Naive B cell (primary cell): ENCODE data around the gene COX19. TPM values are rescaled to one million over a fixed set of nuclear protein-coding genes. Genes with fewer than 3 reads are reported as not detected.
A peak's percentile ranks its signal among the peaks of the same experiment; 100 is the strongest.

ENCODE experiments used
- ATAC-seq, 2 donors: fragments of 150-1000 bp; cut with Tn5 transposase; 2 replicates each; pipeline ENCODE4 v1.10.0; 2021; ENCODE audit warnings: low read depth in 2 of 2, mild to moderate bottlenecking in 2 of 2, moderate library complexity in 2 of 2
- DNase-seq: peaks from one replicate; pipeline ENCODE4 v3.0.0; 2022
- H3K27ac Mint-ChIP-seq, 6 donors: one replicate each; pipeline ENCODE4 v1.8.0; 2020 to 2022; ENCODE audit warnings: mild to moderate bottlenecking in 6 of 6, mixed read lengths in 6 of 6, moderate library complexity in 5 of 6, inconsistent platforms in 2 of 6
- H3K27me3 Mint-ChIP-seq, 3 donors: one replicate each; pipeline ENCODE4 v1.8.0; 2021 to 2022; ENCODE audit warnings: mixed read lengths in 3 of 3, mild to moderate bottlenecking in 1 of 3
- H3K36me3 Mint-ChIP-seq, 2 donors: one replicate each; pipeline ENCODE4 v1.8.0; 2020 to 2022; ENCODE audit warnings: mixed read lengths in 2 of 2, inconsistent platforms in 1 of 2, mild to moderate bottlenecking in 1 of 2
- H3K4me1 Mint-ChIP-seq, 3 donors: one replicate each; pipeline ENCODE4 v1.8.0; 2020 to 2022; ENCODE audit warnings: mixed read lengths in 3 of 3, inconsistent platforms in 1 of 3, mild to moderate bottlenecking in 1 of 3, moderate library complexity in 1 of 3
- H3K4me3 Mint-ChIP-seq, 8 donors: one replicate each; pipeline ENCODE4 v1.8.0; 2020 to 2022; ENCODE audit warnings: mild to moderate bottlenecking in 8 of 8, mixed read lengths in 8 of 8, moderate library complexity in 8 of 8, inconsistent platforms in 2 of 8
- H3K9me3 Mint-ChIP-seq, 7 donors: one replicate each; pipeline ENCODE4 v1.8.0; 2020 to 2022; ENCODE audit warnings: mixed read lengths in 7 of 7, mild to moderate bottlenecking in 5 of 7, inconsistent platforms in 2 of 7, moderate library complexity in 1 of 7
- polyA plus RNA-seq, 6 donors: library from polyadenylated mRNA; unstranded; fragments of 300-500 nt; fragmentation: Illumina TruSeq; gene quantifications; one replicate each; pipeline ENCODE4 v1.2.3, GENCODE V29; 2021; ENCODE audit warnings: low read depth in 6 of 6

Gene COX19
- polyA plus RNA-seq, 6 donors from 2014 or later: 22.6 to 34.5 (median 27.0) TPM

- Mint-ChIP-seq H3K27me3 (no peaks in the 10 kb centered on the region), H3K4me1 (peaks cover 24 to 48% (median 29%) of the 10 kb centered on the region in 3 donors), H3K9me3 (no peaks in the 10 kb centered on the region), H3K4me3 (peak overlapping the region in 7 of 8 donors; percentile 22 to 83 (median 44)), H3K27ac (peak overlapping the region in 2 of 6 donors; percentile 59 to 79), H3K36me3 (no peaks in the 10 kb centered on the region)
- ATAC-seq (no peak), DNase-seq (no peak)
Measured at GRCh38 chr7:921071-921461, 54.3 kb downstream of the COX19 start.

- H3K36me3 Mint-ChIP-seq: no peaks in the 10 kb centered on the region
- peak overlapping the region in 2 of 6 donors; percentile 22 to 29 for H3K27ac Mint-ChIP-seq
- peak overlapping the region in 3 of 8 donors; percentile 24 to 65 (median 41) for H3K4me3 Mint-ChIP-seq
- DNase-seq (no peak), ATAC-seq (no peak)
- peaks cover 24 to 53% (median 29%) of the 10 kb centered on the region in 3 donors for H3K4me1 Mint-ChIP-seq
- no peaks in the 10 kb centered on the region for H3K27me3 Mint-ChIP-seq
- H3K9me3 Mint-ChIP-seq: no peaks in the 10 kb centered on the region
Measured at GRCh38 chr7:920351-921070, 54.8 kb downstream of the COX19 start.

- ATAC-seq: no peak
- Mint-ChIP-seq H3K27me3 (no peaks in the 10 kb centered on the region), H3K27ac (no peak overlapping the region), H3K4me3 (no peak overlapping the region), H3K36me3 (no peaks in the 10 kb centered on the region), H3K4me1 (peaks cover 24 to 55% (median 29%) of the 10 kb centered on the region in 3 donors), H3K9me3 (no peaks in the 10 kb centered on the region)
- DNase-seq: no peak
Measured at GRCh38 chr7:919924-920341, 55.4 kb downstream of the COX19 start.

- Mint-ChIP-seq H3K27ac (peak overlapping the region in 2 of 6 donors; percentile 21 to 32), H3K4me1 (peaks cover 21 to 48% (median 23%) of the 10 kb centered on the region in 3 donors)
Measured at GRCh38 chr7:919114-919442, 56.3 kb downstream of the COX19 start.

GRCh38 chr7:918441-919113 is 56.8 kb downstream of the COX19 start:
- Mint-ChIP-seq H3K4me1 (peaks cover 21 to 46% (median 22%) of the 10 kb centered on the region in 3 donors), H3K9me3 (no peaks in the 10 kb centered on the region), H3K36me3 (no peaks in the 10 kb centered on the region), H3K27me3 (no peaks in the 10 kb centered on the region), H3K4me3 (no peak overlapping the region), H3K27ac (no peak overlapping the region)
- ATAC-seq: no peak
- no peak for DNase-seq

More at GRCh38 chr7:919114-919442, 56.3 kb downstream of the COX19 start:
- Mint-ChIP-seq H3K9me3 (no peaks in the 10 kb centered on the region), H3K27me3 (no peaks in the 10 kb centered on the region), H3K36me3 (no peaks in the 10 kb centered on the region), H3K4me3 (peak overlapping the region in 3 of 8 donors; percentile 14 to 72 (median 66))
- DNase-seq: no peak
- ATAC-seq: no peak

GRCh38 chr7:918118-918425 is 57.3 kb downstream of the COX19 start:
- Mint-ChIP-seq H3K27me3 (no peaks in the 10 kb centered on the region), H3K4me1 (peaks cover 17 to 41% (median 17%) of the 10 kb centered on the region in 3 donors), H3K36me3 (no peaks in the 10 kb centered on the region), H3K4me3 (peak overlapping the region in 1 of 8 donors; percentile 44), H3K27ac (no peak overlapping the region), H3K9me3 (no peaks in the 10 kb centered on the region)
- no peak for DNase-seq
- no peak for ATAC-seq

GRCh38 chr7:917255-918117 is 57.9 kb downstream of the COX19 start:
- DNase-seq (no peak), ATAC-seq (no peak)
- peaks cover 11 to 36% (median 14%) of the 10 kb centered on the region in 3 donors for H3K4me1 Mint-ChIP-seq
- H3K27me3 Mint-ChIP-seq: no peaks in the 10 kb centered on the region
- peak overlapping the region in 1 of 8 donors; percentile 44 for H3K4me3 Mint-ChIP-seq
- peak overlapping the region in 1 of 6 donors; percentile 1 for H3K27ac Mint-ChIP-seq
- no peaks in the 10 kb centered on the region for H3K9me3 Mint-ChIP-seq
- no peaks in the 10 kb centered on the region for H3K36me3 Mint-ChIP-seq

- Mint-ChIP-seq H3K36me3 (no peaks in the 10 kb centered on the region), H3K27ac (no peak overlapping the region), H3K9me3 (no peaks in the 10 kb centered on the region), H3K4me3 (no peak overlapping the region), H3K4me1 (peaks cover 8 to 25% (median 12%) of the 10 kb centered on the region in 3 donors), H3K27me3 (no peaks in the 10 kb centered on the region)
- DNase-seq (no peak), ATAC-seq (no peak)
Measured at GRCh38 chr7:916291-916941, 58.9 kb downstream of the COX19 start.

Other genes starting within 250 kb of the COX19 start
- 1 to 10 TPM; 1.4 to 4.5 (median 2.3) TPM for gene DNAAF5, start 248.8 kb downstream of the COX19 start, polyA plus RNA-seq
- gene PRKAR1B, start 248.3 kb downstream of the COX19 start, polyA plus RNA-seq: 1 to 10 TPM; 2.9 to 5.9 (median 4.2) TPM
- 10 to 100 TPM; 38.9 to 93.6 (median 45.5) TPM for gene SUN1, start 143.1 kb downstream of the COX19 start, polyA plus RNA-seq
- 10 to 100 TPM in 5 of 6 donors, 1 to 10 TPM in 1; 7.6 to 25.7 (median 16.8) TPM for gene GET4, start 99.0 kb downstream of the COX19 start, polyA plus RNA-seq
- 1 to 10 TPM; 3.3 to 7.0 (median 4.3) TPM for gene ADAP1, start 20.9 kb downstream of the COX19 start, polyA plus RNA-seq
- not detected for gene CYP2W1, start 7.6 kb upstream of the COX19 start, polyA plus RNA-seq
- 1 to 10 TPM; 2.0 to 9.7 (median 3.9) TPM for gene GPR146, start 69.0 kb upstream of the COX19 start, polyA plus RNA-seq
- gene GPER1, start 112.6 kb upstream of the COX19 start, polyA plus RNA-seq: under 1 TPM in 3 of 6 donors, not detected in 3; 0.40 to 0.88 (median 0.65) TPM
- gene ZFAND2A, start 184.6 kb upstream of the COX19 start, polyA plus RNA-seq: 10 to 100 TPM; 59.3 to 73.5 (median 67.9) TPM